Stimulated activated CD4-positive, alpha-beta T cell treated with anti-CD3 and anti-CD28 coated beads, Interleukin-4, amount 100 ng/mL, for 4 hours (primary cell): ENCODE data around the gene MFN2.
"Not testable (repeated sequence)": the region's sequence is repeated elsewhere in the genome, so short reads cannot be mapped to it uniquely, and the experiment has no call there.

Experiments
- DNase-seq, 2 experiments: peaks; one replicate each; pipeline ENCODE4 v3.0.0-alpha.2; 2020

MFN2 gene

GRCh38 chr1:12001249-12001917 lies 21.1 kb downstream of the MFN2 start:
- DNase-seq, result peak in 1 of 2 experiments; percentile 35

- no peak for DNase-seq
Measured at GRCh38 chr1:12001996-12002493, 21.8 kb downstream of the MFN2 start.

- no peak for DNase-seq
Measured at GRCh38 chr1:12003762-12004161, 23.5 kb downstream of the MFN2 start.

DNA sequence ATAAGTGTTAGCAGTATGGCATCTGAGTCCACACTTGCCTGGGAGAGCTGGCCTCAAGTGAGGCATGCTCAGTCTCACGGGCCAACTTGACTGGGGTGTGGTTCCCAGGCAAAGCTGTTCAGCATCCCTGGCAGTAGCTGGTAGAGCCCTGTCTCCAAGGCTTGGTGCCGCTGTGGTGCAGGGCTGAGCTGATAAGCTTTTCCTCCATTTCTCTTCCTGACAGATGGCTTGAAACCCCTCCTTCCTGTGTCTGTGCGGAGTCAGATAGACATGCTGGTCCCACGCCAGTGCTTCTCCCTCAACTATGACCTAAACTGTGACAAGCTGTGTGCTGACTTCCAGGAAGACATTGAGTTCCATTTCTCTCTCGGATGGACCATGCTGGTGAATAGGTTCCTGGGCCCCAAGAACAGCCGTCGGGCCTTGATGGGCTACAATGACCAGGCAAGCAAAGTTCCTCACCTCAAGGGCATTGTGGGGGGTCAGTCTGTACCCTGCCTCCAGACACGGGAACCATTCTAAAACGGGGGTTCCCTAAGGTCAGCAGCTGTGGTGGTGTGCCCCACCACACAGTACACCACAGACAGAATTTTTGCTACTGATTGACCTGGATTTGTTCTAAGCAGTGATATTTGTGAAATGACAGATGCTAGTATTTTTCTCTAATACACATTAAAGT lies 25.4 kb downstream of the MFN2 start:
- no peak for DNase-seq

DNA sequence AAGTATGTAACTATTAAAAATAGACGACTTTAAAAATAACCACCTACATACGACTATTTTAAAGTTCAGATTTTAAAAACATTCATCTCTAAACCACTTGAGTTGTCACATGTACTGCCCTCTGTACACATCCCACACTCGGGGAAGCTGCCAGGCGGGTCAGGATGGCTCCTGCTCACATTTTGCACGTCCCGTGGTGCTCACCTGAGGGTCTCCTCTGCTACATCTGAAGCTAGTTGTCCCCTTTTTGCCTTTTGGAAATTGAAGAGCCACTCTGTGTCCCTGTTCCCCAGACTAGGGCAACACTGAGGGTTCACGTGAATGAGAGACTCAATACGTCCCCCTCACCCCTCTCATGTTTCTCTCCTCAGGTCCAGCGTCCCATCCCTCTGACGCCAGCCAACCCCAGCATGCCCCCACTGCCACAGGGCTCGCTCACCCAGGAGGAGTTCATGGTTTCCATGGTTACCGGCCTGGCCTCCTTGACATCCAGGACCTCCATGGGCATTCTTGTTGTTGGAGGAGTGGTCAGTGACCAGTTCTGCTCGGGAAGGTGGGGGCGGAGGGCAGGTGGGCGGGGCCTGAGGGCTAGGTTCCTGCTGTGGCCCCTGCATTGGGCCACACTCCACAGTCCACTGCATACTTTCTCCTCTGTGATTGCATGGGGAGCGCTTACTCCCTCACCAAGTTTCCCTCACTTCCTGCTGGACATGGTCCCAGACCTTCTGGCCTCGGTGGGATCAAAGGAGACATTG lies 26.1 kb downstream of the MFN2 start:
- DNase-seq, result no peak

- DNase-seq, result no peak
Measured at GRCh38 chr1:12007204-12007603, 27.0 kb downstream of the MFN2 start.

DNA sequence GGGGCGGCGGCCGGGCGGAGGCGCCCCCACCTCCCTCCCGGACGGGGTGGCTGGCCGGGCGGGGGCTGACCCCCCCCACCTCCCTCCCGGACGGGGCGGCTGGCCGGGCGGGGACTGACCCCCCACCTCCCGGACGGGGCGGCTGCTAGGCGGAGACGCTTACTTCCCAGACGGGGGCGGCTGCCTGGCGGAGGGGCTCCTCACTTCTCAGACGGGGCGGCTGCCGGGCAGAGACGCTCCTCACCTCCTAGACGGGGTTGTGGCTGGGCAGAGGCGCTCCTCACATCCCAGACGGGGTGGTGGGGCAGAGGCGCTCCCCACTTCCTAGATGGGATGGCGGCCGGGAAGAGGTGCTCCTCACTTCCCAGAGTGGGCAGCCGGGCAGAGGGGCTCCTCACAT lies 28.1 kb downstream of the MFN2 start:
- not testable (repeated sequence) for DNase-seq

GRCh38 chr1:12009318-12009947 lies 29.2 kb downstream of the MFN2 start:
- no peak for DNase-seq

DNA sequence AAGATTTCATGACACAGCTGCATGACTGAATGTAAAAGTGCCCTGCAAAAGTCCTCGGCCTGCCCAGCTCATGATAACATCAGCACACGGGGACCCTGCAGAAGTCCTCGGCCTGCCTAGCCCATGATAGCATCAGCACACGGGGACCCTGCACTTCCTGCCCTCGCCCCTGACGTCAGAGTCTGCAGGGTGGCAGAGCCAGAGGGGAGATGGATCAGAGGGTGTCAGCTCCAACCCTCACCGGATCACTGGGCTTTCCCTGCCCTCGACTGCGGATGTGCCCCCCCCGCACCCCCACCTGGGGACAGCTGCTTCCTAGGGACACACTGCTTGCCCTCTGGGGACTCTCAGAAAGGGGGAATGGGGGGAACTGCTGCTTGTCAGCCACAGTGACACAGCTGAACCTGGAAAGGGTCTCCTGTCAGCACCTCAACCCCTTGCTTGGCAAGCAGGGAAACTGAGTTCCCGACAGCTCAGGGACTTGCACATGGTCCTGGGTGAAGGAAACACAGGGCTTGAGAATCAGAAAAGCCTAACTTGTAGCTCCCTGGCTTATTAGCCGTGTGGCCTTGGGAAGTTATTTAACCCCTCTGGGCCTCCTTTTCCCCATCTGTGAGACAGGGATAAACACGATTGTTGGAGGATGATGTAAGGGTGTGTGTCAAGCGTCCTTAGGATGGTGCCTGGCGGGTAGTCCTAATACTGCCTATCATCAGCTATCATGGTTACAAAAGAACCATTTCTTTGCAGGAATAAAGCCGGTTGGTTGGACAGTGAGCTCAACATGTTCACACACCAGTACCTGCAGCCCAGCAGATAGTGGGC lies 30.7 kb downstream of the MFN2 start:
- DNase-seq, result no peak

- DNase-seq, result no peak
Measured at GRCh38 chr1:12011998-12012397, 31.8 kb downstream of the MFN2 start.

DNA sequence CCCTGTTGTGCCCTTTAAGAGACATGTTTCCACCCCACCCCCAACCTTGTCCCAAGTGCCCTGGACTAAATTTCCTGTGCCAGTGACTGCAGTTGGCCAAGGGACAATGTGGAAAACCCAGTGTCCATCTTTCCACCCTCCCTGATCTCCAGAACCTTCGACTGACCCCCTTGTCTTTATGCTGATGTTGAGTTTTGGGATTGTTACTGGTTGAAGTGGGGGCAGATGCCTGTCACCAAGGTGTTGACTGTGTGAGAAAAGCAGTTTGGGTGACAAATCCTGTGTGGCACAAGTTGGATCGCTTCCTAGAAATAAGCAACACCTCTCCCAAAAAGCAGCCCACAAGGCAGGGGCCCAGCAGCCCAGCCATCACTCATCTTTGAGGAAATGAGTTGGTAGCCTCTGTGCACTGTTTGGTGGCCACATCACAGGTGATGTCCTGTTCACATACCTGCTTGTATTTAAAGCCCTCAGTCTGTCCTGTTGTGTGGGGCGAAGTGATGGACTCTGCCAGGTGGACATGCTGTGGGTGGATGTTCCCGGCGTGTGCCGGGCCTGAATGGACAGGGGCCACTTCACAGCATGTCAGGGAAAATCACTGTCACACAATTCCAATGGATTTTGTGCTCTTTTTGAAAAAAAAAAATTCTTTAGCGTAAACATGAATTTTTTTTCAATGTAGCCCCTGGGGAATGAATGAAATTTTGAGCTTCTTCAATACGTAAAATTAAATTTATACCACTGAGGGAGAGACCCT lies 32.5 kb downstream of the MFN2 start:
- DNase-seq, result no peak

- no peak for DNase-seq
Measured at GRCh38 chr1:12014141-12014991, 34.1 kb downstream of the MFN2 start.

DNA sequence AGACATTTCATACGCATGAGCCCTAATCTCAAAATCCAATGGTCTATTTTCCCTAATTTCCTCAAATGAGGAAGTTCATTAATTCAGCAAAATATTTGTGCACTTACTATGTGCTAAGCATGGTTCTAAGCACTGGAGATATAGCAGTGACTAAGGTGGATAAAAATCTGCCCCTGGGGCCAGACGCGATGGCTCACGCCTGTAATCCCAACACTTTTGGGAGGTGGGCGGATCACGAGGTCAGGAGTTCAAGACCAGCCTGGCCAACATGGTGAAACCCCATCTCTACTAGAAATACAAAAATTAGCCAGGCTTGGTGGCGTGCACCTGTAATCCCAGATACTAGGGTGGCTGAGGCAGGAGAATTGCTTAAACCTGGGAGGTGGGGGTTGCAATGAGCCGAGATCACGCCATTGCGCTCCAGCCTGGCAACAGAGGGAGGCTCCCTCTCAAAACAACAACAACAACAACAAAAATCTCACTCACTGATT lies 34.8 kb downstream of the MFN2 start:
- DNase-seq, result no peak

- DNase-seq, result no peak
Measured at GRCh38 chr1:12015499-12015898, 35.3 kb downstream of the MFN2 start.

- DNase-seq, result no peak
Measured at GRCh38 chr1:12016182-12016581, 35.9 kb downstream of the MFN2 start.

DNA sequence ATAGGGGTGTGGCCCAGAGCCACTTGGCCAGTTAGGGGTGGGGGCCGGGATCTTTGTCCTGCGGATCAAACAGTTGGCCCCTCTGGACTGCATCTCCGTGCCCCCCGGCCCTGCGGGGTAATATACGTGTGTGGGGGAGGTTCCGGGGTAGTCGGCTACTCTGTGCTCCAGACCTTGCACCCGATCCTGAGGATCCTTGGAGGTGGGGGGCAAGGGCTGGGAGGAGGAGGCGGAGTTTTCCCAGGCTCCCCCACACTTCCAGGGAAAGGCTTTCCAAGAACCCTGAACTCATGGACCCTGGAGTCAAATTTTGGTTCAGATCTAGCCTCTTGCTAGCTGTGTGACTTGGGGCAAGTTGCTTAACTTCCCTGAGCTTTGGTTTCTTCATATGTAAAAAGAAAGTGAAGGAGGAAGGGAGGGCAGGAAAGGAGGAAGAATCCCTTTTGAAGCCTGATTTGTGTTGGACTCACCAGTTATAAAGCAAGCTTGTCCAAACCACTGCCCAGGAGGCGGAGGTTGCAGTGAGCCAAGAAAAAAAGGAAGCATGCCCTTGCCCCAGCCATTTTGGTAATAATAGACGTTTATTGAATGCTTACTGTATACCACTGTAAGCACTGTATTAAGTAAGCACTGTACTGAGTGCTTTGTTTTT lies 39.7 kb downstream of the MFN2 start:
- no peak for DNase-seq

DNA sequence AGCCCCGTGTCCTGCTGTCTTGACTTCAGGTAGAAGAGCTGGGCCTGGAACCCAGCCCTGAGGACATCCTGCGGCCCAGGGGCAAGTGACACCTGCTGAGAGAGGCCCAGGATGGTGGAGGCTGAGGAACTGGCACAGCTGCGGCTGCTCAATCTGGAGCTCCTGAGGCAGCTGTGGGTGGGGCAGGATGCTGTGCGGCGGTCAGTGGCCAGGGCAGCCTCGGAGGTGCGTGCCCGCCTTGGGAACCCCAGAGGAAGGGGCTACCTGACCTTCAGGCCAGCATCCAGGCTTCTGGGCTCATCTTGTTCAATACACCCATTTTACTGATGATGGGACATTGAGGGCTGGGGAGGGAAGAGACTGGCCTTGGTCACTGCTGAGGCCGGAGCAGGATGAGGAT lies 41.4 kb downstream of the MFN2 start:
- no peak for DNase-seq

DNA sequence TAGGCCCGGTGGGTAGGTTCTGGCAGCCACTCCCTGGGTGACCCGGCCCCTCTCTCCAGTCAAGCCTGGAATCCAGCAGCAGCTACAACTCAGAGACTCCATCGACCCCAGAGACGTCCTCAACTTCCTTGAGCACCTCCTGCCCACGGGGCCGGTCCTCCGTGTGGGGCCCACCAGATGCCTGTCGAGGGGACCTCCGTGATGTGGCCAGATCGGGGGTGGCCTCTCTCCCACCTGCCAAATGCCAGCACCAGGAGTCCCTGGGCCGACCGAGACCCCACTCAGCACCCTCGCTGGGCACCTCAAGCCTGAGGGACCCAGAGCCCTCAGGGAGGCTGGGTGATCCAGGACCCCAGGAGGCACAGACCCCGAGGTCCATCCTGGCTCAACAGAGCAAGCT lies 41.8 kb downstream of the MFN2 start:
- DNase-seq, result no peak

DNA sequence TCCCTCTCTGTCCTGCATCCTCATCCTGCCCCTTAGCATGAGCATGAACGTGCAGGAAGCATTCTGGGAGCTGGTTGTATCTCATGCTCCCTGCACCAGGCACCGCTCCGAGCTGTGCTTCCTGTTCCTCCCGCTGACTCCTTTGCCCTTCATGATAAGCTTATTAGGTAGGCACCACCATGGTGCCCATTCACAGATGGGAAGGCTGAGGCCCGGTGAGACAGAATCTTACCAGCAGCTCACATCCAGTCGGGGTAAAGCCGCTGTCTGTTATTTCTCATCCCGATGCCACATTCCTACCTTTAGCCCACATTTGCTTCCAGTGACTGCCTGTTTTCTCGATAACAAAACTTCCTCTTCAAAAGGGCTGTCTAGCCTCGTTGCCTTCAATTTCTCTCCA lies 46.3 kb downstream of the MFN2 start:
- no peak for DNase-seq

DNA sequence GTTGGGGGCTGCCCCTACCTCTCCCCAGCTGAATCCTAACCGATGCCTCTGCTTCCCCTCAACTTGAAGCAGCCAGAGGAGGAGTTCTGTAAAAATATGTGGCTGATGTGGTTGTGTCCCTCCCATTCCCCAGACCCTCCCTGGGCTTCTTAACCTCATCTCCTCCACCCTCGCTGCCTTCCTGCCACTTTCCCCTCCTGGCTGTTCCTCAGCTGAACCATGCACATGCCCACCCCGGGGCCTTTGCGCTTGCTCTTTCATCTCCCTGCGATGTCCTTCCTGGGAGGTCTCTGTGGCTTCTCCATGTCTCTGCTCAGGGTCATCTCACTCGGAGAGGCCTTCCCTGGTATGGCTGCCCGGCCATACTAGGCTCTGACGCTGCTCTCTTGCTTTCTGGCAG lies 48.0 kb downstream of the MFN2 start:
- DNase-seq, result no peak
